Vagina (tissue), 2 donors: ENCODE measurements around the gene NGB. TPM values are rescaled to one million over a fixed set of nuclear protein-coding genes. Genes with fewer than 3 reads are reported as not detected.
"Not testable (repeated sequence)": the region's sequence is repeated elsewhere in the genome, so short reads cannot be mapped to it uniquely, and the experiment has no call there.

ENCODE experiments used
- DNase-seq, 2 donors: peaks; one replicate each; pipeline ENCODE4 v3.0.0-alpha.2; 2017; ENCODE audit errors: extremely low spot score in 2 of 2
- H3K27ac ChIP-seq: fragments of 200-600 bp; sonication (generic); one replicate; pipeline ENCODE4 v1.5.1; 2019
- H3K27me3 ChIP-seq: fragments of 200-600 bp; sonication (generic); one replicate; pipeline ENCODE4 v1.5.1; 2019
- H3K36me3 ChIP-seq, 2 donors: fragments of 200-600 bp; sonication (generic); one replicate each; pipeline ENCODE4 v1.5.1; 2017 to 2019
- H3K4me1 ChIP-seq: fragments of 200-600 bp; sonication (generic); one replicate; pipeline ENCODE4 v1.5.1; 2019
- H3K4me3 ChIP-seq, 2 donors: fragments of 200-600 bp; sonication (generic); 1 replicate in 1 of 2; 2 replicates in 1 of 2; pipeline ENCODE4 v1.5.1; 2016 to 2019
- H3K9me3 ChIP-seq: fragments of 200-600 bp; sonication (generic); one replicate; pipeline ENCODE4 v1.5.1; 2019
- CTCF ChIP-seq, 3 experiments: fragments of 450-650 bp in 2 of 3; fragments of 200-600 bp in 1 of 3; sonication (generic) in 1 of 3; IDR thresholded peaks; one replicate each; pipeline ENCODE4 v1.5.1; 2017 to 2019; ENCODE audit warnings: antibody characterized with exemption in 3 of 3, mild to moderate bottlenecking in 2 of 3, moderate library complexity in 2 of 3
- POLR2A ChIP-seq, 2 donors: fragments of 450-650 bp; IDR thresholded peaks; one replicate each; pipeline ENCODE4 v1.6.1; 2017; ENCODE audit warnings: antibody characterized with exemption in 2 of 2, mild to moderate bottlenecking in 2 of 2, moderate library complexity in 2 of 2
- POLR2AphosphoS5 ChIP-seq, 2 donors: sonication (generic); formaldehyde crosslinking; IDR thresholded peaks; one replicate each; pipeline ENCODE4 v1.9.0; 2017; ENCODE audit warnings: antibody characterized with exemption in 2 of 2, mild to moderate bottlenecking in 2 of 2, low read depth in 1 of 2; ENCODE audit not compliant: insufficient read depth in 1 of 2
- intact Hi-C: fragments of 100-400 bp; cut with DNase I; formaldehyde crosslinking; loops from one replicate; pipeline ENCODE4 v1.15.1; 2023
- total RNA-seq: library from RNA; depleted of rRNA; stranded (reverse); fragments of >200 nt; gene quantifications from one replicate; pipeline ENCODE4 v1.2.3, GENCODE V29; 2016

NGB gene
- total RNA-seq, 1 donor from 2014 or later: 1.7 TPM

- intact Hi-C loops: no loop called here
- no peak for TF ChIP-seq POLR2A (IDR thresholded peaks at IDR 0.05)
- TF ChIP-seq CTCF (IDR thresholded peaks at IDR 0.05): no peak
- TF ChIP-seq POLR2AphosphoS5 (IDR thresholded peaks at IDR 0.05; ENCODE audit: insufficient read depth in 1 of 2, low read depth in 1 of 2): no peak
- DNase-seq: no peak
- Histone ChIP-seq H3K27me3 (no peaks in the 10 kb centered on the region), H3K27ac (no peak overlapping the region), H3K4me3 (no peak overlapping the region), H3K4me1 (no peaks in the 10 kb centered on the region), H3K36me3 (peaks cover 0 to 66% of the 10 kb centered on the region in 2 donors), H3K9me3 (no peaks in the 10 kb centered on the region)
Observed at GRCh38 chr14:77284066-77284465, 13.1 kb upstream of the NGB start.

DNA sequence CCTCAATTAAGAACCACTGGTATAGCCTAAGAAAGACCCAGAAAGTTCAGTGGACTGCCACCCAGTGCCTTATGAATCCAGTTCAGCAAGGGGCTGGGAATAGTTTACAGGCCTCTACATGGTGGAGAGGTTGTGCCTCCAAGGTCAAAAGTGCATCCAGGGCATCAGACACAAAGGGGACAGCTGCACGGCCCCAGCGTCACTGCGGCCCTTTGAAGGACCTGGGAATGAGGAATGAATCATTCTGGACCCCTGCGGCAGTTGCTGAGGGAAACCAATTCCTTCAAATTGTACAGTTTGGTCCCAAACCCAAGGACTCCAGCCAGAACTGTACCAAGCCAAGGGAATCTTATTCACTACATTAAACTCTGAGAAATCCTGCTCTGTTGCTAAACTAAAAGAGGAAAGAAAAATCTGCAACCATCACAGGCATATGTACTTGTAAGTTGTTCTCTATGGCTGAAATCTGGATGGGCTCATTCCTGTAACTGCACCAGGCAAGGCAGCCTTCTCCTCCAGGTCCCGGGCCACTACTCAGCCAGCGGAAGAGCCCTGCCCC, 10.9 kb upstream of the NGB start:
- no peaks in the 10 kb centered on the region for H3K4me1 ChIP-seq
- no peaks in the 10 kb centered on the region for H3K27me3 ChIP-seq
- DNase-seq: no peak
- no peaks in the 10 kb centered on the region for H3K9me3 ChIP-seq
- no peak overlapping the region for H3K4me3 ChIP-seq
- peaks cover 0 to 72% of the 10 kb centered on the region in 2 donors for H3K36me3 ChIP-seq
- intact Hi-C loops: no loop called here
- H3K27ac ChIP-seq: no peak overlapping the region
- TF ChIP-seq POLR2AphosphoS5 (IDR thresholded peaks at IDR 0.05; ENCODE audit: insufficient read depth in 1 of 2, low read depth in 1 of 2): no peak
- TF ChIP-seq POLR2A (IDR thresholded peaks at IDR 0.05): no peak
- no peak for TF ChIP-seq CTCF (IDR thresholded peaks at IDR 0.05)

DNA sequence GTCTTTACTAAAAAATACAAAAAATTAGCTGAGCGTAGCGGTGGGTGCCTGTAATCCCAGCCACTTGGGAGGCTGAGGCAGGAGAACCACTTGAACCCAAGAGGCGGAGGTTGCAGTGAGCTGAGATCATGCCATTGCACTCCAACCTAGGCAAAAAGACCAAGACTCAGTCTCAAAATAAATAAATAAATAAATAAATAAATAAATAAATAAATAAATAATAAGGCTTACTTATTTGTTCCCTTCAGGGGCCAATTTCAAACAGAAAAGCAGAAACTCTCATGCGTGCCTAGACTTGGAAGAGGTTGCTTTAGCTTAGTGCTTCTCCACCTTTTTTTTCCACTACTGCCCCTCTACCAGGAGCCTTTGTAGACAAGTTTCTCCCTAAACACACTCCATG, 9.9 kb upstream of the NGB start:
- DNase-seq, H3K4me1 ChIP-seq, H3K4me3 ChIP-seq, H3K27me3 ChIP-seq, H3K9me3 ChIP-seq, intact Hi-C loops, H3K27ac ChIP-seq: not testable (repeated sequence)
- H3K36me3 ChIP-seq: peaks cover 0 to 63% of the 10 kb centered on the region in 2 donors

GRCh38 chr14:77279719-77280118, 8.7 kb upstream of the NGB start:
- TF ChIP-seq POLR2AphosphoS5 (IDR thresholded peaks at IDR 0.05; ENCODE audit: insufficient read depth in 1 of 2, low read depth in 1 of 2): no peak
- TF ChIP-seq POLR2A (IDR thresholded peaks at IDR 0.05): no peak
- no peak for TF ChIP-seq CTCF (IDR thresholded peaks at IDR 0.05)
- no peak for DNase-seq
- Histone ChIP-seq H3K27ac (no peak overlapping the region), H3K4me3 (no peak overlapping the region), H3K27me3 (no peaks in the 10 kb centered on the region), H3K36me3 (peaks cover 0 to 51% of the 10 kb centered on the region in 2 donors), H3K4me1 (no peaks in the 10 kb centered on the region), H3K9me3 (no peaks in the 10 kb centered on the region)
- intact Hi-C loops: no loop called here

GRCh38 chr14:77278461-77279230, 7.6 kb upstream of the NGB start:
- TF ChIP-seq POLR2A (IDR thresholded peaks at IDR 0.05) (no peak), CTCF (IDR thresholded peaks at IDR 0.05) (no peak), POLR2AphosphoS5 (IDR thresholded peaks at IDR 0.05; ENCODE audit: insufficient read depth in 1 of 2, low read depth in 1 of 2) (no peak)
- Histone ChIP-seq H3K4me1 (no peaks in the 10 kb centered on the region), H3K4me3 (no peak overlapping the region), H3K9me3 (no peaks in the 10 kb centered on the region), H3K36me3 (peaks cover 0 to 40% of the 10 kb centered on the region in 2 donors), H3K27me3 (no peaks in the 10 kb centered on the region), H3K27ac (no peak overlapping the region)
- DNase-seq: no peak
- intact Hi-C loops: no loop called here
